Fibroblast of mammary gland (primary cell): ENCODE measurements around the gene SLC22A23.

Experiments
- DNase-seq: peaks from one replicate; pipeline ENCODE4 v3.0.0-alpha.2; 2010; ENCODE audit warnings: low read depth
- H3K4me3 ChIP-seq: 2 replicates; pipeline ENCODE4 v1.5.1; 2011; ENCODE audit warnings: low read depth, mild to moderate bottlenecking, low read length, moderate library complexity; ENCODE audit not compliant: control insufficient read depth
- CTCF ChIP-seq: conservative IDR thresholded peaks from 2 replicates; pipeline ENCODE4 v1.5.1; 2011; ENCODE audit warnings: low read depth, low read length, inconsistent platforms; ENCODE audit not compliant: control insufficient read depth, insufficient read depth

Gene SLC22A23

GRCh38 chr6:3236005-3236404, 220.8 kb downstream of the SLC22A23 start:
- no peak for TF ChIP-seq CTCF
- DNase-seq, result no peak

GRCh38 chr6:3235486-3235885, 221.4 kb downstream of the SLC22A23 start:
- TF ChIP-seq CTCF, result no peak
- no peak for DNase-seq

More at GRCh38 chr6:3236005-3236404, 220.8 kb downstream of the SLC22A23 start:
- H3K4me3 ChIP-seq, result no peak overlapping the region

GRCh38 chr6:3233904-3234303, 222.9 kb downstream of the SLC22A23 start:
- H3K4me3 ChIP-seq, result no peak overlapping the region
- no peak for DNase-seq
- TF ChIP-seq CTCF, result no peak

More at GRCh38 chr6:3235486-3235885, 221.4 kb downstream of the SLC22A23 start:
- H3K4me3 ChIP-seq, result no peak overlapping the region

GRCh38 chr6:3233321-3233720, 223.5 kb downstream of the SLC22A23 start:
- no peak for DNase-seq
- no peak for TF ChIP-seq CTCF
- H3K4me3 ChIP-seq, result no peak overlapping the region

GRCh38 chr6:3232017-3232945, 224.6 kb downstream of the SLC22A23 start:
- DNase-seq, result no peak
- peak overlapping the region; percentile 51 for H3K4me3 ChIP-seq
- TF ChIP-seq CTCF, result no peak

GRCh38 chr6:3231247-3232016, 225.4 kb downstream of the SLC22A23 start:
- H3K4me3 ChIP-seq, result peak overlapping the region; percentile 51
- no peak for TF ChIP-seq CTCF
- peak; percentile 54 for DNase-seq
